ENCODE data around the gene ARID3A. TPM values are rescaled to one million over a fixed set of nuclear protein-coding genes. Genes with fewer than 3 reads are reported as not detected.

The ARID3A gene
- total and polyA plus RNA-seq, 12 donors, result 3.0 to 11.7 (median 5.0) TPM

DNA sequence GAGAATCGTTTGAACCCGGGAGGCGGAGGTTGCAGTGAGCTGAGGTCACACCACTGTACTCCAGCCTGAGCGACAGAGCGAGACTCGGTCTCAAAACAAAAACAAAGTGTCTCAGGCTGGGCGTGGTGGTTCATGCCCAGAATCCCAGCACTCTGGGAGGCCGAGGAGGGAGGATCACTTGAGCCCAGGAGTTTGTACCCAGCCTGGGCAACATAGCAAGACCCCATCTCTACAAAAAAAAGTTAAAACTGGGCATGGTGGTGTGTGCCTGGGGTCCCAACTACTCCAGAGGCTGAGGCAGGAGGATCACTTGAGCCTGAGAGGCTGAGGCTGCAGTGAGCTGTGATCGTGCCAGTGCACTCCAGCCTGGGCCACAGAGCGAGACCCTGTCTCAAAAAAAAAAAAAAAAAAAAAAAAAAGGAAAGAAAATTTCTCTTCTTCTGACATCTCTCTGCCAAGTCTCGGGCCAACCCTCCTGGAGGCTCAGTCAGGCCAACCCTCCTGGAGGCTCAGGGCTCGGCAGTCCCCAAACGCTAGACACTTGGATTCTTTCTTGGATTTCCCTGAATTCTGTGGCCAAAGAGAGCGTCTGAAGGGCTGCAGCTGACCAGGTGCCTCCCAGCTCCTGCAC is 26.3 kb downstream of the ARID3A start:
- peaks cover 0 to 6% (median 0%) of the 10 kb centered on the region in 9 donors for H3K36me3 ChIP-seq
- no peaks in the 10 kb centered on the region for H3K27me3 ChIP-seq
- DNase-seq (no peak), ATAC-seq (no peak)
- peak overlapping the region in 1 of 10 donors; percentile 75 for H3K27ac ChIP-seq
- TF ChIP-seq, protein P1, sequence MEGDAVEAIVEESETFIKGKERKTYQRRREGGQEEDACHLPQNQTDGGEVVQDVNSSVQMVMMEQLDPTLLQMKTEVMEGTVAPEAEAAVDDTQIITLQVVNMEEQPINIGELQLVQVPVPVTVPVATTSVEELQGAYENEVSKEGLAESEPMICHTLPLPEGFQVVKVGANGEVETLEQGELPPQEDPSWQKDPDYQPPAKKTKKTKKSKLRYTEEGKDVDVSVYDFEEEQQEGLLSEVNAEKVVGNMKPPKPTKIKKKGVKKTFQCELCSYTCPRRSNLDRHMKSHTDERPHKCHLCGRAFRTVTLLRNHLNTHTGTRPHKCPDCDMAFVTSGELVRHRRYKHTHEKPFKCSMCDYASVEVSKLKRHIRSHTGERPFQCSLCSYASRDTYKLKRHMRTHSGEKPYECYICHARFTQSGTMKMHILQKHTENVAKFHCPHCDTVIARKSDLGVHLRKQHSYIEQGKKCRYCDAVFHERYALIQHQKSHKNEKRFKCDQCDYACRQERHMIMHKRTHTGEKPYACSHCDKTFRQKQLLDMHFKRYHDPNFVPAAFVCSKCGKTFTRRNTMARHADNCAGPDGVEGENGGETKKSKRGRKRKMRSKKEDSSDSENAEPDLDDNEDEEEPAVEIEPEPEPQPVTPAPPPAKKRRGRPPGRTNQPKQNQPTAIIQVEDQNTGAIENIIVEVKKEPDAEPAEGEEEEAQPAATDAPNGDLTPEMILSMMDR (IDR thresholded peaks at IDR 0.05), result no peak
- intact Hi-C loops (cut with DNase I), result no loop called here
- WGBS, 2 donors, result 87 to 91% methylated on average over 14 of the region's 14 CpGs
- peak overlapping the region in 1 of 10 donors; percentile 34 for H3K4me3 ChIP-seq
- no peaks in the 10 kb centered on the region for H3K9me3 ChIP-seq
- H3K4me1 ChIP-seq, result peaks cover 0 to 36% (median 6%) of the 10 kb centered on the region in 9 donors

DNA sequence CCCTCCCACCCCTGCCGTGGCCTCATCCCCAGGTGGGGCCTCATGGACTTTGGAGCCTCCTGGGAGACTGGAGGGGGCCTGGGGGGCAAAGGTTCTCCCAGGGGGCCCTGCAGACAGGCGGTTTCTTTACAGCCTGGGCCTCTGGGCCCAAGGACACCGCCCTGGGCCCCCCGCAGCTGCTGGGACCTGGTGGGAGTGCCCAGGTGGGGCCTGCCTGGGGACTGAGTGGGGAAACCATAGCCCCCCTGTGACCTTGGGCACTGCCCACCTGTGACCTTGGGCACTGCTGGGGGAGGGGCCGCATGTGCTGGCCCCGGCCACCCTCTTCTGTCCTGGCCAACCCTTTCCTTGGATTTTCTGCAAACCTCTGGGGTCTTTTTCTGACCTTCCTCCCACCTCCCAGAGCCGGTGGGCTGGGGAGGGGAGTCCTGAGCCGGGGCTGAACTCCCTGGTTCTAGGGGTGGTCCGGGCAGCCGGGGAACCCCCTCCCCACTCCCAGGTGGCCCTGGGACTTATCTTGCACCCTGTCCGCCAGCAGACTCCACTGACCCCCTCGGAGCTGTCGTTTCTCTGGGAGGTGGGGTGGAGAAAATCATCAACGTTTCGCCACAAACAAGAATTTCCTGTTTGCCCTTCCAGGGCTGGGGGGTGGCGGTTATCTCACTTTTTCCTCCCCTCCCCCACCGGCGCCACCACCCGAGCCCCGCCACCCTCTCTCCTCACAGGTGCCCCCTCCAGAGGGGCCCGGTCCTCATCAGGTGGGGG is 27.0 kb downstream of the ARID3A start:
- H3K4me1 ChIP-seq, result peaks cover 0 to 29% (median 6%) of the 10 kb centered on the region in 9 donors
- peak overlapping the region in 1 of 10 donors; percentile 75 for H3K27ac ChIP-seq
- no peaks in the 10 kb centered on the region for H3K27me3 ChIP-seq
- DNase-seq, result no peak
- no peaks in the 10 kb centered on the region for H3K9me3 ChIP-seq
- H3K36me3 ChIP-seq, result peaks cover 0 to 4% (median 0%) of the 10 kb centered on the region in 9 donors
- TF ChIP-seq, protein P1 (IDR thresholded peaks at IDR 0.05), result no peak
- no peak for ATAC-seq
- 50 to 56% methylated on average over 21 of the region's 21 CpGs for WGBS, 2 donors
- intact Hi-C loops (cut with DNase I), result no loop called here
- H3K4me3 ChIP-seq, result peak overlapping the region in 1 of 10 donors; percentile 34

DNA sequence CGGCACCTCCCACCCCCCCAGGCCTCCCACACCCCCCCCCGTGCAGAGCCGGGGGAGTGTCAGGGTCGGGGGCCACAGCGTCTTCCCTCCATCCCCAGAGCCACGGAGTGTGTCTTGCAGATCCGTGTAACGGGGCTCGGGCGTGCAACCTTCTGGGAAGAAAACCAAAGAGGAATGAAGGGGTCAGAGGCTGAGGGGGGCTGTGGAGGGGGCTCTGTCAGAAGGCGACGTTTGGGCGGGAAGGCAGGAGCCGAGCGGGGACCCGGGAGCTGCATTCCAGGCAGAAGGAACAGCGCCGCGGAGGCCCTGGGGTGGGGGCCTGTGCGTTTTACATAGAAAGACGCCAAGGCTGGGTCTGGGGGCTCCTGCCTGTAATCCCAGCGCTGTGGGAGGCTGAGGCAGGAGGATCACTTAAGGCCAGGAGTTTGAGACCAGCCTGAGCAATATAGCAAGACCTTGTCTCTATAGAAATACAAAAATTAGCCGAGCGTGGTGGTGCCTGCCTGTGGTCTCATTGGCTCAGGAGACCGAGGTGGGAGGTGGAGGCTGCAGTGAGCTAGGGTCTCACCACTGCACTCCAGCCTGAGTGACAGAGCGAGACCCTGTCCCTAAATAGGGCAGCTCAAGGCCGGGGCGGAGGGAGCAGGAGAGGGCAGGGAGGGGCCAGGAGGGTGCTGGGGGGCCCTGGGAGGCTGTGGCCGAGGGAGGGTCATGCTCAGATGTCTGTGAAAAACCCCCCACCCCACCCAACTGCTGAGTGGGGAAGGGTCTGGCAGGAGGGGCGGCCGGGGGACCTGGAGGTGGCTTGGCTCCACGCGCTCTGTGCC is 27.8 kb downstream of the ARID3A start:
- H3K27me3 ChIP-seq, result no peaks in the 10 kb centered on the region
- 62 to 68% methylated on average over 30 to 33 of the region's 33 CpGs for WGBS, 2 donors
- no peak for DNase-seq
- peak overlapping the region in 1 of 10 donors; percentile 75 for H3K27ac ChIP-seq
- ATAC-seq, result peak in 1 of 8 donors; percentile 20
- peaks cover 0 to under 1% (median 0%) of the 10 kb centered on the region in 9 donors for H3K36me3 ChIP-seq
- intact Hi-C loops (cut with DNase I), result no loop called here
- H3K4me1 ChIP-seq, result peaks cover 0 to 24% (median 6%) of the 10 kb centered on the region in 9 donors
- H3K9me3 ChIP-seq, result no peaks in the 10 kb centered on the region
- H3K4me3 ChIP-seq, result peak overlapping the region in 1 of 10 donors; percentile 34
- TF ChIP-seq, protein P1 (IDR thresholded peaks at IDR 0.05), result no peak

DNA sequence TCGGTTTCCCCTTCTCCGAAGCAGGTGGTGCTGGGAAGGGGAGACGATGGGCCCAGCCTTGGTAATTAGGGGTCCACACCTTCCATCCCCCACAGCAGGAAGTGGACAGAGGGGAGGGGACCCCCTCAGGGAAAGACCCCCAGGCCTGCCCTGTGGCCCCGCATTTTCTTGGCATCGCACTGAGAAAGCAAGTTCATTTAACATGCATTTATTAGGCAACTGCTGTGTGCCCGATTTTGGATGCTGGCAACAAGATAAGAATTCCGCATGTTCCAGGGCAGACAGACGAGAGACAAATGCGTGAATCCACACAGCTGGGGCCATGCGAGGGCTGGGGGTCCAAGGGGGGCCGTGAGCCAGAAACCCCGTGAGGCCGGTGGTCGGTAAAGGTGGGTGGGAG is 28.4 kb downstream of the ARID3A start:
- peaks cover 0 to 5% (median 0%) of the 10 kb centered on the region in 9 donors for H3K36me3 ChIP-seq
- TF ChIP-seq, protein P1 (IDR thresholded peaks at IDR 0.05), result no peak
- intact Hi-C loops (cut with DNase I), result no loop called here

More for the DNA sequence above, 28.4 kb downstream of the ARID3A start:
- 76 to 81% methylated on average over 14 of the region's 14 CpGs for WGBS, 2 donors
- ATAC-seq (no peak), DNase-seq (no peak)
- H3K27me3 ChIP-seq, result no peaks in the 10 kb centered on the region
- peaks cover 0 to 24% (median 6%) of the 10 kb centered on the region in 9 donors for H3K4me1 ChIP-seq
- no peaks in the 10 kb centered on the region for H3K9me3 ChIP-seq
- H3K27ac ChIP-seq, result no peak overlapping the region
- H3K4me3 ChIP-seq, result no peak overlapping the region

Data from heart right ventricle (tissue), 16 donors.